OCI-LY3 (cell line): ENCODE results near the gene MICA.

Source experiments
- EZH2phosphoT487 ChIP-seq: fragments of 200-600 bp; shearing (Covaris generic); IDR thresholded peaks from 2 replicates; pipeline ENCODE4 v1.6.1; 2018; ENCODE audit warnings: antibody characterized with exemption, mixed run types, low read depth
- TF ChIP-seq, protein P1 (sequence below): fragments of 200-600, 300-600 bp; sonication (generic); IDR thresholded peaks from 2 replicates; pipeline ENCODE4 v1.5.1; 2014; ENCODE audit warnings: antibody characterized with exemption, low read length, low read depth

DNA sequence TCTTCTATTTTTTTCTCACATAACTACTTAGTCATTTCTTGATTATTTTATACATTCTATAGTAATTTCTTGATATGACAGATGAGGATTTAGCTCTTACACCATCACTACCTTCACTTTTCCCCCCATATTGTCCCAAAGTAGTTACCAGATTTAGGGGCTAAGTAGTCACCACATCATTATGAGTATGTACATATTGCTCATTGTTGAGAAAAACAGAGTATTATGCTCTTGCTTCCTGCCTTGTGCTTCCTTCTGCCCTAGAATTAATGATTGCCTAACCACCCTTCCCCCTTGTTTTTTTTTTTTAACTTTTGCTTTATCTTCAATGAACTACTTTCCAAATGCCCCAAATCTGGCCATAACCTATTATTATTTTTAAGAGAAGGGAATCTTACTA lies 39.6 kb upstream of the MICA start:
- TF ChIP-seq, protein P1, sequence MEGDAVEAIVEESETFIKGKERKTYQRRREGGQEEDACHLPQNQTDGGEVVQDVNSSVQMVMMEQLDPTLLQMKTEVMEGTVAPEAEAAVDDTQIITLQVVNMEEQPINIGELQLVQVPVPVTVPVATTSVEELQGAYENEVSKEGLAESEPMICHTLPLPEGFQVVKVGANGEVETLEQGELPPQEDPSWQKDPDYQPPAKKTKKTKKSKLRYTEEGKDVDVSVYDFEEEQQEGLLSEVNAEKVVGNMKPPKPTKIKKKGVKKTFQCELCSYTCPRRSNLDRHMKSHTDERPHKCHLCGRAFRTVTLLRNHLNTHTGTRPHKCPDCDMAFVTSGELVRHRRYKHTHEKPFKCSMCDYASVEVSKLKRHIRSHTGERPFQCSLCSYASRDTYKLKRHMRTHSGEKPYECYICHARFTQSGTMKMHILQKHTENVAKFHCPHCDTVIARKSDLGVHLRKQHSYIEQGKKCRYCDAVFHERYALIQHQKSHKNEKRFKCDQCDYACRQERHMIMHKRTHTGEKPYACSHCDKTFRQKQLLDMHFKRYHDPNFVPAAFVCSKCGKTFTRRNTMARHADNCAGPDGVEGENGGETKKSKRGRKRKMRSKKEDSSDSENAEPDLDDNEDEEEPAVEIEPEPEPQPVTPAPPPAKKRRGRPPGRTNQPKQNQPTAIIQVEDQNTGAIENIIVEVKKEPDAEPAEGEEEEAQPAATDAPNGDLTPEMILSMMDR: no peak
- TF ChIP-seq EZH2phosphoT487: no peak
